Endothelial cell of umbilical vein (primary cell): ENCODE measurements around the gene AXIN2. TPM values are rescaled to one million over a fixed set of nuclear protein-coding genes. Genes with fewer than 3 reads are reported as not detected.

ENCODE experiments used
- BruUV-seq: library from RNA; stranded (reverse); fragments of 400-500 nt; replicated peaks from 2 replicates; lab custom pipeline; 2021; lab: Mats Ljungman, UMichigan
- CTCF ChIA-PET: fragments of 300-600, 350-600 bp; sonication (Branson Sonifier 250); formaldehyde crosslinking; loops from one replicate; lab custom pipeline; 2021; ENCODE audit warnings: antibody characterized with exemption, inconsistent platforms; lab: Charles Lee
- POLR2A ChIA-PET: fragments of 300-600, 350-600 bp; sonication (Branson Sonifier 250); formaldehyde crosslinking; loops from one replicate; lab custom pipeline; 2021; ENCODE audit warnings: antibody characterized with exemption, inconsistent platforms; lab: Charles Lee
- DNase-seq: peaks from one replicate; pipeline ENCODE4 v3.0.0-alpha.2; 2011; ENCODE audit warnings: low read depth, low spot score
- FAIRE-seq: peaks from 2 replicates; lab custom pipeline; 2011; peaks lifted over from hg19 to GRCh38; lab: Jason Lieb, UNC
- H2AFZ ChIP-seq: 2 replicates; pipeline ENCODE4 v1.6.0; 2012; ENCODE audit warnings: low read depth, low read length, control low read depth, inconsistent platforms
- H3K27ac ChIP-seq: 2 replicates; pipeline ENCODE4 v1.5.1; 2011; ENCODE audit warnings: low read depth, mild to moderate bottlenecking, control low read depth, low read length, moderate library complexity; ENCODE audit not compliant: insufficient read depth
- H3K27me3 ChIP-seq, 2 experiments: 2 replicates each; pipeline versions ENCODE4 v1.6.0 to v1.6.1; 2011; ENCODE audit warnings: low read length in 2 of 2, mixed read lengths in 1 of 2; ENCODE audit not compliant: control insufficient read depth in 2 of 2, insufficient read depth in 2 of 2
- H3K36me3 ChIP-seq, 2 experiments: 2 replicates in 1 of 2; 3 replicates in 1 of 2; pipeline ENCODE4 v1.5.1; 2011; ENCODE audit warnings: low read length in 2 of 2, mild to moderate bottlenecking in 1 of 2, moderate library complexity in 1 of 2; ENCODE audit not compliant: control insufficient read depth in 2 of 2, insufficient read depth in 2 of 2; ENCODE audit errors: extremely low read depth in 1 of 2
- H3K4me1 ChIP-seq: 3 replicates; pipeline ENCODE4 v1.5.1; 2011; ENCODE audit warnings: mild to moderate bottlenecking, low read length; ENCODE audit not compliant: control insufficient read depth, insufficient read depth; ENCODE audit errors: extremely low read depth
- H3K4me2 ChIP-seq: 2 replicates; pipeline ENCODE4 v1.6.1; 2011; ENCODE audit warnings: low read length, control low read depth, mixed read lengths; ENCODE audit not compliant: insufficient read depth
- H3K4me3 ChIP-seq, 3 experiments: fragments of 200-600 bp in 1 of 3; sonication (generic), shearing (Covaris generic) in 1 of 3; replicated peaks in 1 of 3; 2 replicates each; pipeline ENCODE4 v1.5.1; 2011 to 2016; ENCODE audit warnings: control low read depth in 3 of 3, low read length in 3 of 3, mild to moderate bottlenecking in 2 of 3, inconsistent platforms in 1 of 3, low read depth in 1 of 3, moderate library complexity in 1 of 3; ENCODE audit not compliant: insufficient read depth in 1 of 3
- H3K79me2 ChIP-seq: 2 replicates; pipeline ENCODE4 v1.6.0; 2012; ENCODE audit warnings: low read length, inconsistent platforms; ENCODE audit not compliant: control insufficient read depth, insufficient read depth
- H3K9ac ChIP-seq: replicated peaks from 2 replicates; pipeline ENCODE3; 2011; ENCODE audit warnings: low read length, control low read depth; ENCODE audit not compliant: insufficient read depth; ENCODE audit errors: extremely low read depth
- H3K9me1 ChIP-seq: replicated peaks from 3 replicates; pipeline ENCODE4 v1.6.0; 2011; ENCODE audit warnings: mild to moderate bottlenecking, low read length; ENCODE audit not compliant: control insufficient read depth, insufficient read depth; ENCODE audit errors: extremely low read depth
- H3K9me3 ChIP-seq: replicated peaks from 2 replicates; pipeline ENCODE4 v1.5.1; 2012; ENCODE audit warnings: low read length, inconsistent platforms; ENCODE audit not compliant: control insufficient read depth, insufficient read depth
- H4K20me1 ChIP-seq: replicated peaks from 2 replicates; pipeline ENCODE3; 2011; ENCODE audit warnings: mild to moderate bottlenecking, low read length; ENCODE audit not compliant: control insufficient read depth, insufficient read depth; ENCODE audit errors: extremely low read depth
- CTCF ChIP-seq, 2 donors: IDR thresholded peaks; 1 replicate in 1 of 2; 2 replicates in 1 of 2; pipeline ENCODE4 v1.5.1; 2011; ENCODE audit warnings: low read length in 2 of 2, mild to moderate bottlenecking in 2 of 2, moderate library complexity in 2 of 2, control low read depth in 1 of 2, inconsistent platforms in 1 of 2, low read depth in 1 of 2; ENCODE audit not compliant: insufficient read depth in 1 of 2; ENCODE audit errors: extremely low read depth in 1 of 2
- EZH2 ChIP-seq: IDR thresholded peaks from 2 replicates; pipeline ENCODE4 v1.6.1; 2012; ENCODE audit warnings: borderline replicate concordance, low read depth, mild to moderate bottlenecking, moderate library complexity, low read length, inconsistent platforms; ENCODE audit not compliant: severe bottlenecking
- FOS ChIP-seq: IDR thresholded peaks from 2 replicates; pipeline ENCODE4 v1.6.1; 2011; ENCODE audit warnings: mild to moderate bottlenecking, low read length, moderate library complexity, borderline replicate concordance; ENCODE audit not compliant: insufficient read depth
- GATA2 ChIP-seq: IDR thresholded peaks from 2 replicates; pipeline ENCODE4 v1.7.0; 2011; ENCODE audit warnings: low read depth, mild to moderate bottlenecking, moderate library complexity, mixed read lengths, low read length; ENCODE audit not compliant: insufficient read length, insufficient read depth
- JUN ChIP-seq: IDR thresholded peaks from 2 replicates; pipeline ENCODE4 v1.6.1; 2011; ENCODE audit warnings: borderline replicate concordance, low read depth; ENCODE audit not compliant: insufficient read length, insufficient read depth
- MAX ChIP-seq: IDR thresholded peaks from 2 replicates; pipeline ENCODE4 v1.6.1; 2011; ENCODE audit not compliant: insufficient read depth, insufficient read length
- MYC ChIP-seq: IDR thresholded peaks from one replicate; pipeline ENCODE4 v1.6.1; 2011; ENCODE audit warnings: mild to moderate bottlenecking, low read depth, low read length
- POLR2A ChIP-seq: IDR thresholded peaks from 2 replicates; pipeline ENCODE4 v1.6.1; 2012; ENCODE audit warnings: low read depth, mild to moderate bottlenecking, control low read depth, low read length
- POLR2AphosphoS5 ChIP-seq: IDR thresholded peaks from 2 replicates; pipeline ENCODE4 v1.6.1; 2012; ENCODE audit warnings: low read depth, mild to moderate bottlenecking, control low read depth, low read length, moderate library complexity; ENCODE audit not compliant: insufficient read depth
- dilution Hi-C: fragments of 300-500 bp; cut with MboI; formaldehyde crosslinking; loops from one replicate; pipeline ENCODE4 v1.15.0; 2019; ENCODE audit warnings: low sequenced_read_pairs; ENCODE audit not compliant: extremely low pct_ligation_motif_present
- intact Hi-C: fragments of 100-400 bp; cut with micrococcal nuclease; formaldehyde crosslinking; loops from one replicate; pipeline ENCODE4 v1.10.0; 2022
- polyA plus RNA-seq, 4 experiments: library from polyadenylated mRNA; depleted of rRNA in 3 of 4; stranded (reverse) in 3 of 4; unstranded in 1 of 4; fragments of >200 nt; gene quantifications; 2 replicates each; pipeline versions ENCODE4 v1.2.1 to v1.2.3, GENCODE V29; 2011 to 2012; ENCODE audit warnings: missing spikeins in 1 of 4
- total RNA-seq: library from RNA; stranded (reverse); gene quantifications from 2 replicates; pipeline ENCODE4 v1.2.3, GENCODE V29; 2021

The AXIN2 gene
- total and polyA plus RNA-seq, 2 donors (not counting 3 experiments of a cell fraction or from before 2014, with no cell fraction given), result 1.3 to 3.0 TPM

- CTCF ChIA-PET, result no interaction called here
- FAIRE-seq, result no peak
Measured at GRCh38 chr17:65532101-65532890, 29.2 kb downstream of the AXIN2 start.

More at GRCh38 chr17:65532101-65532890, 29.2 kb downstream of the AXIN2 start:
- no peaks in the 10 kb centered on the region for H3K4me1 ChIP-seq
- TF ChIP-seq EZH2 (no peak), JUN (no peak), POLR2A (no peak), GATA2 (no peak), FOS (no peak), MYC (no peak), CTCF (IDR thresholded peaks at IDR 0.05; ENCODE audit: extremely low read depth in 1 of 2, insufficient read depth in 1 of 2, low read depth in 1 of 2, low read length in 2 of 2) (no peak), MAX (no peak), POLR2AphosphoS5 (no peak)
- H2AFZ ChIP-seq, result no peak overlapping the region
- H3K4me2 ChIP-seq, result no peak overlapping the region
- H3K4me3 ChIP-seq, result no peak overlapping the region
- H3K9ac ChIP-seq, result no peak overlapping the region
- dilution Hi-C loops, result no loop called here
- H3K9me3 ChIP-seq, result no peaks in the 10 kb centered on the region
- no TSS peak for BruUV-seq
- intact Hi-C loops, result no loop called here
- no peak overlapping the region for H3K27ac ChIP-seq
- H3K79me2 ChIP-seq, result no peaks in the 10 kb centered on the region
- no peaks in the 10 kb centered on the region for H4K20me1 ChIP-seq
- H3K36me3 ChIP-seq, result peaks cover 0 to 4% of the 10 kb centered on the region in 2 experiments
- no peaks in the 10 kb centered on the region for H3K9me1 ChIP-seq
- POLR2A ChIA-PET, result no interaction called here
- no peaks in the 10 kb centered on the region for H3K27me3 ChIP-seq
- no peak for DNase-seq
